ENCODE results near the gene SELENOM.

SELENOM gene

DNA sequence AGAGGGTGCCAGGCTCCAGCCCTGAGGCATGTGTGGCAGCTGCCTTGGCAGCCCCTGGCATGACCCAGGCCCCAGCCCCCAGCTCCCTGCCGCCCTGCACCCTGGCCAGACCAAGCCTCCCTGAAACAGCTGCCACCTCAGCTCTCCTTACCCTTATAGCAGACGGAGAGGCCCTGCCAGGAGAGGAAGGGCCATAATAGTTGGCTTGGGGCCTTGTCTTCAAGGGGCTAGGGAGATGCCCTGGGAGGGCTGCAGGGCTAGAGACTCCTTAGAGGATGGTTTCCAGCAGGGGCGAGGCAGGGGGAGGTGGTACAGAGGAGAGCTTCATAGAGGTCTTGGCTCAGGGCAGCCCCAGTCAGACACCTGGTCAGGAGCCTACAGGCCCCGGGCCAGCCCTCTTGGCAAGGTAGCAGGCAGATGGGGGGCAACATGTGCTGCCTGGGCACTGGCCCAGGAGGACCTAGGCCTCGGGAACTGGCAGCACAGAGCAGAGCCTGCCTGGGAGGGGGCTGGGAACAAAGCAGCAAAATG lies 13.3 kb downstream of the SELENOM start:
- no peaks in the 10 kb centered on the region for H3K27me3 ChIP-seq (ENCODE audit: control insufficient read depth, low read length)
- H4K20me1 ChIP-seq (ENCODE audit: control insufficient read depth, insufficient read depth, low read depth, low read length) = no peaks in the 10 kb centered on the region
- H3K4me1 ChIP-seq (ENCODE audit: control insufficient read depth, low read length) = peaks cover 7% of the 10 kb centered on the region
- no peak overlapping the region for H3K4me3 ChIP-seq (ENCODE audit: low read length)
- H3K9me3 ChIP-seq (ENCODE audit: control insufficient read depth, insufficient read depth, low read length) = no peaks in the 10 kb centered on the region
- H3K4me2 ChIP-seq (ENCODE audit: low read length) = no peak overlapping the region
- no peaks in the 10 kb centered on the region for H3K36me3 ChIP-seq (ENCODE audit: control insufficient read depth, low read length)
- no peaks in the 10 kb centered on the region for H3K79me2 ChIP-seq (ENCODE audit: control insufficient read depth, low read length)
- H3K9me2 ChIP-seq (replicated peaks; ENCODE audit: control insufficient read depth, low read length) = no peaks in the 10 kb centered on the region
- TF ChIP-seq EZH2phosphoT487 (IDR thresholded peaks at IDR 0.05; ENCODE audit: borderline replicate concordance, low read length) = no peak
- TF ChIP-seq, protein P1, sequence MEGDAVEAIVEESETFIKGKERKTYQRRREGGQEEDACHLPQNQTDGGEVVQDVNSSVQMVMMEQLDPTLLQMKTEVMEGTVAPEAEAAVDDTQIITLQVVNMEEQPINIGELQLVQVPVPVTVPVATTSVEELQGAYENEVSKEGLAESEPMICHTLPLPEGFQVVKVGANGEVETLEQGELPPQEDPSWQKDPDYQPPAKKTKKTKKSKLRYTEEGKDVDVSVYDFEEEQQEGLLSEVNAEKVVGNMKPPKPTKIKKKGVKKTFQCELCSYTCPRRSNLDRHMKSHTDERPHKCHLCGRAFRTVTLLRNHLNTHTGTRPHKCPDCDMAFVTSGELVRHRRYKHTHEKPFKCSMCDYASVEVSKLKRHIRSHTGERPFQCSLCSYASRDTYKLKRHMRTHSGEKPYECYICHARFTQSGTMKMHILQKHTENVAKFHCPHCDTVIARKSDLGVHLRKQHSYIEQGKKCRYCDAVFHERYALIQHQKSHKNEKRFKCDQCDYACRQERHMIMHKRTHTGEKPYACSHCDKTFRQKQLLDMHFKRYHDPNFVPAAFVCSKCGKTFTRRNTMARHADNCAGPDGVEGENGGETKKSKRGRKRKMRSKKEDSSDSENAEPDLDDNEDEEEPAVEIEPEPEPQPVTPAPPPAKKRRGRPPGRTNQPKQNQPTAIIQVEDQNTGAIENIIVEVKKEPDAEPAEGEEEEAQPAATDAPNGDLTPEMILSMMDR (IDR thresholded peaks at IDR 0.05; ENCODE audit: low read depth, low read length, poor library complexity, severe bottlenecking) = no peak
- no peaks in the 10 kb centered on the region for H3F3A ChIP-seq (ENCODE audit: control insufficient read depth, insufficient read depth)
- no peak overlapping the region for H3K27ac ChIP-seq (ENCODE audit: low read depth, low read length)

DNA sequence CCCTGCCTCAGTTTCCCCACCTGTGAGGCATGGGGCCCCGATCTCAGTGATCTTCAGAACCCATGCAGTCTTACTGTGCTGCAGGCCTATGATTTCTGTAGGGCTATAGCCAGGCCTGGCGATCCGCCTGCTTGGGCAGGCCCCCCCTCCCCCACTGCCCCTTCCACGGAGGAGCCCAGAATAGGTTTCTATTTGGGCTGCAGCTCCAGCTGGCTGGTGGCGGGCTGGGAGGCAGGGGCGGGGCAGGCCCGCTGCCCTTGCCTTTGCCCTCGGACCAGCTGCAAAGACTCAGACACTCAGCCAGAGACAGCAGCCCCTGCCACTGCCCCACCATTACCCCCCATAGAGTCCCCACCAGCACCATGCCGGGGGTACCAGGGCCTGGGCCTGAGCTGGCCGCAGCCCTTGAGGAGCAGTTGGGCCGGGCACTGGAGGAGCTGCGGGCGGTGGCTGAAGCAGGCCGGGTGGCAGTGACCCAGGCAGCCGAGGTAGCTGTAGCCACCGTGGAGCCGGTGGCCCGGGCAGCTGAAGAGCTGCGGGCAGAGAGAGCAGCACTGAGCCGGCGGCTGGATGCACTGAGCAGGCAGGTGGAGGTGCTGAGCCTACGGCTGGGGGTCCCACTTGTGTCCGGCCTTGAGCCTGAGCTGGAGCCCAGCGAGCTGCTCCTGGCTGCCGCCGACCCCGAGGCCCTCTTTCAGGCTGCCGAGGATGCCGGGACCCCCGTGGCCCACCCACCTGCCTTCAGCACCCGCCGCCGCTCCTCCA lies 14.1 kb downstream of the SELENOM start:
- no peaks in the 10 kb centered on the region for H4K20me1 ChIP-seq (ENCODE audit: control insufficient read depth, insufficient read depth, low read depth, low read length)
- no peak overlapping the region for H3K4me2 ChIP-seq (ENCODE audit: low read length)
- H3K4me3 ChIP-seq (ENCODE audit: low read length) = no peak overlapping the region
- no peaks in the 10 kb centered on the region for H3K79me2 ChIP-seq (ENCODE audit: control insufficient read depth, low read length)
- no peaks in the 10 kb centered on the region for H3K36me3 ChIP-seq (ENCODE audit: control insufficient read depth, low read length)
- H3K27me3 ChIP-seq (ENCODE audit: control insufficient read depth, low read length) = no peaks in the 10 kb centered on the region
- no peaks in the 10 kb centered on the region for H3K9me2 ChIP-seq (replicated peaks; ENCODE audit: control insufficient read depth, low read length)
- no peaks in the 10 kb centered on the region for H3F3A ChIP-seq (ENCODE audit: control insufficient read depth, insufficient read depth)
- no peak for TF ChIP-seq EZH2phosphoT487 (IDR thresholded peaks at IDR 0.05; ENCODE audit: borderline replicate concordance, low read length)
- TF ChIP-seq, protein P1 (IDR thresholded peaks at IDR 0.05; ENCODE audit: low read depth, low read length, poor library complexity, severe bottlenecking) = no peak
- no peaks in the 10 kb centered on the region for H3K9me3 ChIP-seq (ENCODE audit: control insufficient read depth, insufficient read depth, low read length)
- H3K27ac ChIP-seq (ENCODE audit: low read depth, low read length) = no peak overlapping the region
- H3K4me1 ChIP-seq (ENCODE audit: control insufficient read depth, low read length) = peaks cover 12% of the 10 kb centered on the region

DNA sequence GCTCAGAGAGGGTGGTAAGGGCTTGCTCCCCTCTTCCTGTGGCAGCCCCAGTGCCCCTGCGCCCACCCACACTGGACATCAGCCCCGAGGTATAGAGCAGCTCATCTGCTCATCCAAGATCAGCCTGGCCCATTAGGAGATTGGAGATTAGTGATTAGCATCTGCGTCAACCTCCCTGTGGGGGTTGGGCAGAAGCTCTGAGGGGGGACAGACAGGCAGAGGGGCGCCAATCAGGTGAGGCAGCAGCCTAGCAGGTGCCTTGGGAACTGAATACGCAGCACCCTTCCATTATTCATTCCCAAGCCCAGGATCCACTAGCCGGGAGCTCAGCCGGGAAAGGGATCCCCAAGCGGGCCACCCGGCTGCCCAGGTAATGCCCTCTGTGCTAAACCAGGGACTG lies 15.2 kb downstream of the SELENOM start:
- TF ChIP-seq EZH2phosphoT487 (IDR thresholded peaks at IDR 0.05; ENCODE audit: borderline replicate concordance, low read length) = no peak
- TF ChIP-seq, protein P1 (IDR thresholded peaks at IDR 0.05; ENCODE audit: low read depth, low read length, poor library complexity, severe bottlenecking) = no peak
- no peaks in the 10 kb centered on the region for H3K36me3 ChIP-seq (ENCODE audit: control insufficient read depth, low read length)
- no peak overlapping the region for H3K4me2 ChIP-seq (ENCODE audit: low read length)
- H4K20me1 ChIP-seq (ENCODE audit: control insufficient read depth, insufficient read depth, low read depth, low read length) = no peaks in the 10 kb centered on the region
- peaks cover 12% of the 10 kb centered on the region for H3K4me1 ChIP-seq (ENCODE audit: control insufficient read depth, low read length)
- H3K9me3 ChIP-seq (ENCODE audit: control insufficient read depth, insufficient read depth, low read length) = no peaks in the 10 kb centered on the region
- H3K79me2 ChIP-seq (ENCODE audit: control insufficient read depth, low read length) = no peaks in the 10 kb centered on the region
- no peaks in the 10 kb centered on the region for H3K27me3 ChIP-seq (ENCODE audit: control insufficient read depth, low read length)
- no peaks in the 10 kb centered on the region for H3F3A ChIP-seq (ENCODE audit: control insufficient read depth, insufficient read depth)
- no peak overlapping the region for H3K27ac ChIP-seq (ENCODE audit: low read depth, low read length)
- no peak overlapping the region for H3K4me3 ChIP-seq (ENCODE audit: low read length)
- no peaks in the 10 kb centered on the region for H3K9me2 ChIP-seq (replicated peaks; ENCODE audit: control insufficient read depth, low read length)

All from DOHH2 (cell line).